Caki2 (cell line): ENCODE results near the gene TNIP1. TPM values are rescaled to one million over a fixed set of nuclear protein-coding genes. Genes with fewer than 3 reads are reported as not detected.

Experiments
- DNase-seq: peaks from one replicate; pipeline ENCODE4 v3.0.0-alpha.2; 2015; ENCODE audit warnings: low read depth
- in situ Hi-C: cut with HindIII; loops from 2 replicates; pipeline ENCODE4 v1.10.0; 2016; ENCODE audit warnings: low sequenced_read_pairs, low pct_unique_long_range_greater_than_20kb, mixed read lengths
- total RNA-seq: library from RNA; depleted of rRNA; stranded (reverse); fragments of >200 nt; shearing (Covaris generic); gene quantifications from 2 replicates; pipeline ENCODE4 v1.2.3, GENCODE V29; 2014; ENCODE audit warnings: low replicate concordance

TNIP1 gene
- total RNA-seq, 1 experiment from 2014 or later = 176 TPM

- DNase-seq = no peak
- in situ Hi-C loops = no loop called here
Measured at GRCh38 chr5:151089726-151090125, 8.9 kb upstream of the TNIP1 start.

- no peak for DNase-seq
- in situ Hi-C loops = no loop called here
Measured at GRCh38 chr5:151088986-151089385, 8.2 kb upstream of the TNIP1 start.

GRCh38 chr5:151087486-151087885 is 6.7 kb upstream of the TNIP1 start:
- no peak for DNase-seq
- in situ Hi-C loops = no loop called here

- in situ Hi-C loops = no loop called here
- no peak for DNase-seq
Measured at GRCh38 chr5:151086905-151087360, 6.1 kb upstream of the TNIP1 start.

- no peak for DNase-seq
- in situ Hi-C loops = no loop called here
Measured at GRCh38 chr5:151086192-151086869, 5.5 kb upstream of the TNIP1 start.

GRCh38 chr5:151085517-151086041 is 4.7 kb upstream of the TNIP1 start:
- in situ Hi-C loops = no loop called here
- peak; percentile 85 for DNase-seq

- in situ Hi-C loops = no loop called here
- DNase-seq = no peak
Measured at GRCh38 chr5:151084363-151084762, 3.5 kb upstream of the TNIP1 start.

- in situ Hi-C loops = no loop called here
- peak; percentile 82 for DNase-seq
Measured at GRCh38 chr5:151083081-151083676, 2.3 kb upstream of the TNIP1 start.

- in situ Hi-C loops = no loop called here
Measured at GRCh38 chr5:151082282-151082902, 1.6 kb upstream of the TNIP1 start.

GRCh38 chr5:151081431-151082281 is 822 bp upstream of the TNIP1 start:
- in situ Hi-C loops = no loop called here

More at GRCh38 chr5:151082282-151082902, 1.6 kb upstream of the TNIP1 start:
- peak; percentile 68 for DNase-seq

GRCh38 chr5:151079838-151080612 is 809 bp downstream of the TNIP1 start:
- in situ Hi-C loops = no loop called here
- peak; percentile 84 for DNase-seq

More at GRCh38 chr5:151081431-151082281, 822 bp upstream of the TNIP1 start:
- DNase-seq = no peak

- in situ Hi-C loops = no loop called here
- peak; percentile 75 for DNase-seq
Measured at GRCh38 chr5:151078490-151079262, 2.2 kb downstream of the TNIP1 start.

- DNase-seq = no peak
- in situ Hi-C loops = no loop called here
Measured at GRCh38 chr5:151077967-151078366, 2.9 kb downstream of the TNIP1 start.

- in situ Hi-C loops = no loop called here
- DNase-seq = no peak
Measured at GRCh38 chr5:151077419-151077818, 3.4 kb downstream of the TNIP1 start.

GRCh38 chr5:151076616-151077015 is 4.2 kb downstream of the TNIP1 start:
- DNase-seq = no peak
- in situ Hi-C loops = no loop called here

- DNase-seq = peak; percentile 76
Measured at GRCh38 chr5:151075698-151076331, 5.0 kb downstream of the TNIP1 start.

GRCh38 chr5:151074557-151074956 is 6.3 kb downstream of the TNIP1 start:
- in situ Hi-C loops = no loop called here
- DNase-seq = no peak

More at GRCh38 chr5:151075698-151076331, 5.0 kb downstream of the TNIP1 start:
- in situ Hi-C loops = no loop called here
